ENCODE data around the gene NOTUM. TPM values are rescaled to one million over a fixed set of nuclear protein-coding genes. Genes with fewer than 3 reads are reported as not detected.

Gene NOTUM
- total and polyA plus RNA-seq, 2 experiments from 2014 or later, result 0.29 to 1.6 TPM

DNA sequence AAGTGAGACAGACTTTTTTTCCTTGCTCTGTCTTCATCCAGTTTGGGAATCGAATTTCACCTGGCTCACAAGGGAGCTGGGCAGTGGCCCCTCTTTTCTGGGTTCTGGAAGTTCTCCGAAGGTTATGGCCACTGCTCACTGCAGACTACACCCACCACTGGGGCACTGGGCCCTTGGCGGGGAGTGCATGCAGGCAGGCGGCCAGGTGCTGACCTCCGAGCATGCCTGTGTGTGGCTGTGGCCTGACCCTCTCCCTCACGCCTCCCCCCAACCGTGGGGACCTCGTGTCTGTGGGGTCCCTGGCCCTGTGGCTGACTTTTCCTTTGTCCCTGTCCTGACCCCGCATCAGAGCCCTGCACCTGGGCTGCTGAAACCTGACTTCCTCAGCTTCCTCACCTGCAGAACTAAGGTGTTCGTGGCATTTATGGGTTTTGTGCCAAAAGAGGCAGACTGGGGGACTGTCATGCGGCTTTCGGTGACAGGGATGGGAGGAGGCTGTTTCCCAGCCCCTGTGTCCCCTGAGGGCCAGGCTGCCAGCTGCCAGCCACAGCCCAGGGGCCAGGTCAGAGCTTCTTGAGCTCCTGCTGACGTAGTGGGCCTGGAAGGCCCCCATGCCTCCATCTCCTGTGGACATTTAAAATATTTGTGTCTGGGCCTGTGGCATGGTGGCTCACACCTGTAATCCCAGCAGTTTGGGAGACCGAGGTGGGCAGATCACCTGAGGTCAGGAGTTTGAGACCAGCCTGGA, 37.9 kb upstream of the NOTUM start:
- peaks cover 6% of the 10 kb centered on the region; the same call in 1 of the 3 replicates for H3K36me3 Mint-ChIP-seq (ENCODE audit: low read depth)
- Histone ChIP-seq H3K27me3 (ENCODE audit: insufficient read depth) (no peaks in the 10 kb centered on the region), H3K27ac (ENCODE audit: low read depth) (no peak overlapping the region), H4K20me1 (replicated peaks; ENCODE audit: insufficient read depth) (0 out of 2 replicates have a peak, but pooled peaks cover 4% of the 10 kb centered on the region), H3K4me3 (no peak overlapping the region), H3K4me2 (no peak overlapping the region), H2AFZ (no peak overlapping the region), H3K9me2 (ENCODE audit: insufficient read depth) (no peaks in the 10 kb centered on the region), H3F3A (replicated peaks; ENCODE audit: low read depth) (0 out of 2 replicates have a peak, but pooled peaks cover 2% of the 10 kb centered on the region), H3K36me3 (ENCODE audit: insufficient read depth) (no peaks in the 10 kb centered on the region), H3K4me1 (ENCODE audit: insufficient read depth) (no peaks in the 10 kb centered on the region), H3K79me2 (replicated peaks; ENCODE audit: insufficient read depth) (no peaks in the 10 kb centered on the region)
- no peak overlapping the region for H3K27ac Mint-ChIP-seq
- DNase-seq (ENCODE audit: low spot score) (no peak), ATAC-seq (no peak)
- peaks cover 15% of the 10 kb centered on the region for H3K27me3 Mint-ChIP-seq (ENCODE audit: insufficient read depth, low read depth, poor library complexity)
- no peak overlapping the region for H3K4me3 Mint-ChIP-seq
- H3K9me3 Mint-ChIP-seq, result no peaks in the 10 kb centered on the region
- H3K4me1 Mint-ChIP-seq, result peaks cover 5% of the 10 kb centered on the region
- TF ChIP-seq ZNF462 (CRISPR knock-in tag; IDR thresholded peaks at IDR 0.05), result no peak
- TF ChIP-seq, protein P1, sequence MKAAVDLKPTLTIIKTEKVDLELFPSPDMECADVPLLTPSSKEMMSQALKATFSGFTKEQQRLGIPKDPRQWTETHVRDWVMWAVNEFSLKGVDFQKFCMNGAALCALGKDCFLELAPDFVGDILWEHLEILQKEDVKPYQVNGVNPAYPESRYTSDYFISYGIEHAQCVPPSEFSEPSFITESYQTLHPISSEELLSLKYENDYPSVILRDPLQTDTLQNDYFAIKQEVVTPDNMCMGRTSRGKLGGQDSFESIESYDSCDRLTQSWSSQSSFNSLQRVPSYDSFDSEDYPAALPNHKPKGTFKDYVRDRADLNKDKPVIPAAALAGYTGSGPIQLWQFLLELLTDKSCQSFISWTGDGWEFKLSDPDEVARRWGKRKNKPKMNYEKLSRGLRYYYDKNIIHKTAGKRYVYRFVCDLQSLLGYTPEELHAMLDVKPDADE (IDR thresholded peaks at IDR 0.05), result no peak
- TF ChIP-seq CREB1 (CRISPR knock-in tag; IDR thresholded peaks at IDR 0.05; ENCODE audit: low read depth), result no peak
- no peak for TF ChIP-seq ZNF331 (CRISPR knock-in tag; IDR thresholded peaks at IDR 0.05; ENCODE audit: low read depth)
- TF ChIP-seq ZNF114 (CRISPR knock-in tag; IDR thresholded peaks at IDR 0.05), result no peak
- TF ChIP-seq NANOG (IDR thresholded peaks at IDR 0.05; ENCODE audit: borderline replicate concordance), result no peak
- no peak for TF ChIP-seq REST (IDR thresholded peaks at IDR 0.05; ENCODE audit: unreplicated experiment)
- no peak for TF ChIP-seq CTCF (conservative IDR thresholded peaks at IDR 0.05; ENCODE audit: low read depth in 2 of 2)
- TF ChIP-seq EZH2 (IDR thresholded peaks at IDR 0.05; ENCODE audit: low read depth, unreplicated experiment), result no peak
- TF ChIP-seq EZH2phosphoT487 (IDR thresholded peaks at IDR 0.05; ENCODE audit: unreplicated experiment), result no peak
- no peak for TF ChIP-seq JUNB (IDR thresholded peaks at IDR 0.05; ENCODE audit: unreplicated experiment)
- TF ChIP-seq POLR2AphosphoS5 (IDR thresholded peaks at IDR 0.05; ENCODE audit: low read depth), result no peak
- TF ChIP-seq STAT1 (IDR thresholded peaks at IDR 0.05; ENCODE audit: unreplicated experiment), result no peak

Measured in GM23338 (cell line).